HepG2 (cell line): Measurements from ENCODE around the gene ANKUB1.

Experiments used
- CEBPB ChIP-seq: IDR thresholded peaks from 2 replicates; pipeline ENCODE4 v1.6.1; 2011; ENCODE audit warnings: low read depth, low read length, improper control_type of control experiment, borderline replicate concordance
- TF ChIP-seq, protein P1 (sequence below): sonication (generic); formaldehyde crosslinking; IDR thresholded peaks from 2 replicates; pipeline ENCODE4 v1.4.0; 2020; ENCODE audit warnings: missing genetic modification reagents

DNA sequence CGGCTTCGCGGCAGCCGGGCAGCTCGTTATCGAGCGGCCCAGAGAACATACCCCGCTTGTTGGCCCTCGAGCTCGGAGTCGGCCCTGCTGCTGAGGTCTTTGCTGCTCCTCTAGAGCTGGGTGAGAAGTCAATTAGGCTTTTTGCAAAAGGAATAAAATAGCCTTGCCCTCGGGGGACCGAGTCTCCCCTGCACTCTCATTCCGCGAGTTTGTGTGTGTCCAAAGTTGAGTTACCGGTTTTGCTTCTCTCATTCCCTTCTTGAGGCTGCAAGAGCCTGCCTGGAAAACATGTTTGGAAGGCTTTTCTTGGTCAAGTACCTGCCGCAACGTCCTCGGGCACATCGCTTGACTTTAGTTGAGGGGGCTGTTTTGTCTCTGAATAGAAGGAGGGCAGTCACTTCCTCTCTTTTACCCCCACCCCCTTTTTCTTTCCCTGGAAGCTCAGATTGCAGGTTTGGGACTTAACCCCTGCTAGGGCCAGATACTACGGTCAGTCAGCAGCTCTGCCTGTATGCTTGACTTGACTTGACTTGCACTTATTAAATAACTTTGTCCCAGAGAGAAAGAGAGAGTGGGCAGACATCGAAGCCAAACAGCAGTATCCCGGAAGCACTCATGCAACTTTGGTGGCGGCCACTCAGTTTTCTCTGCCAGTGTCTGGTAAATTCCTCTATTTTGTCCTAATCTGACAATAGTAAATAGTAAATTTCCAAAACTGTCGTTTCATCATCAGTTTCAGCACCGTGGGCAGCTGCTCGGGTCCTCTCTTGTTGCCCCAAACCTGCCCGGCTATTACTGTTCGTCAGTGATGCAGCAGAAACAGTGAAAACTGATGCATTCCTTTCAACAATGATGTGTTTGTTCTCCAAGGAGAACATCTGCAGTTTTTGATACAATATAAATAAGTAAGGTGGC is 21.3 kb upstream of the ANKUB1 start:
- TF ChIP-seq CEBPB, result no peak
- TF ChIP-seq, protein P1, sequence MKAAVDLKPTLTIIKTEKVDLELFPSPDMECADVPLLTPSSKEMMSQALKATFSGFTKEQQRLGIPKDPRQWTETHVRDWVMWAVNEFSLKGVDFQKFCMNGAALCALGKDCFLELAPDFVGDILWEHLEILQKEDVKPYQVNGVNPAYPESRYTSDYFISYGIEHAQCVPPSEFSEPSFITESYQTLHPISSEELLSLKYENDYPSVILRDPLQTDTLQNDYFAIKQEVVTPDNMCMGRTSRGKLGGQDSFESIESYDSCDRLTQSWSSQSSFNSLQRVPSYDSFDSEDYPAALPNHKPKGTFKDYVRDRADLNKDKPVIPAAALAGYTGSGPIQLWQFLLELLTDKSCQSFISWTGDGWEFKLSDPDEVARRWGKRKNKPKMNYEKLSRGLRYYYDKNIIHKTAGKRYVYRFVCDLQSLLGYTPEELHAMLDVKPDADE (CRISPR knock-in tag), result 0 out of 2 replicates have a peak, but pooled peaks have one; percentile 32
